Ishikawa (cell line): Measurements from ENCODE around the gene KCNH4.

Experiments used
- CEBPB ChIP-seq: IDR thresholded peaks from 2 replicates; pipeline ENCODE4 v1.6.1; 2012
- CREB1 ChIP-seq: IDR thresholded peaks from 2 replicates; pipeline ENCODE4 v1.6.1; 2012; ENCODE audit warnings: low read depth
- EGR1 ChIP-seq: IDR thresholded peaks from 2 replicates; pipeline ENCODE4 v1.6.1; 2012
- EP300 ChIP-seq: IDR thresholded peaks from 2 replicates; pipeline ENCODE4 v1.6.1; 2012; ENCODE audit warnings: borderline replicate concordance
- FOXM1 ChIP-seq: IDR thresholded peaks from 2 replicates; pipeline ENCODE4 v1.6.1; 2012; ENCODE audit warnings: low read depth, borderline replicate concordance
- NFIC ChIP-seq: IDR thresholded peaks from 2 replicates; pipeline ENCODE4 v1.6.1; 2012
- RAD21 ChIP-seq: IDR thresholded peaks from 2 replicates; pipeline ENCODE4 v1.6.1; 2012; ENCODE audit warnings: low read depth
- TAF1 ChIP-seq: IDR thresholded peaks from 2 replicates; pipeline ENCODE4 v1.6.1; 2012; ENCODE audit warnings: low read depth, mild to moderate bottlenecking
- TCF12 ChIP-seq: IDR thresholded peaks from 2 replicates; pipeline ENCODE4 v1.6.1; 2012; ENCODE audit warnings: low read depth
- TEAD4 ChIP-seq: IDR thresholded peaks from 2 replicates; pipeline ENCODE4 v1.6.1; 2012
- USF1 ChIP-seq: IDR thresholded peaks from 2 replicates; pipeline ENCODE4 v1.6.1; 2012
- YY1 ChIP-seq: IDR thresholded peaks from 2 replicates; pipeline ENCODE4 v1.6.1; 2012; ENCODE audit warnings: low read depth
- ZBTB7A ChIP-seq: IDR thresholded peaks from 2 replicates; pipeline ENCODE4 v1.6.1; 2012; ENCODE audit warnings: low read depth
- TF ChIP-seq, protein P1 (sequence below): IDR thresholded peaks from 2 replicates; pipeline ENCODE4 v1.6.1; 2012
- TF ChIP-seq, protein P2 (sequence below): IDR thresholded peaks from 2 replicates; pipeline ENCODE4 v1.6.1; 2012; ENCODE audit warnings: low read depth, mild to moderate bottlenecking

Gene KCNH4

DNA sequence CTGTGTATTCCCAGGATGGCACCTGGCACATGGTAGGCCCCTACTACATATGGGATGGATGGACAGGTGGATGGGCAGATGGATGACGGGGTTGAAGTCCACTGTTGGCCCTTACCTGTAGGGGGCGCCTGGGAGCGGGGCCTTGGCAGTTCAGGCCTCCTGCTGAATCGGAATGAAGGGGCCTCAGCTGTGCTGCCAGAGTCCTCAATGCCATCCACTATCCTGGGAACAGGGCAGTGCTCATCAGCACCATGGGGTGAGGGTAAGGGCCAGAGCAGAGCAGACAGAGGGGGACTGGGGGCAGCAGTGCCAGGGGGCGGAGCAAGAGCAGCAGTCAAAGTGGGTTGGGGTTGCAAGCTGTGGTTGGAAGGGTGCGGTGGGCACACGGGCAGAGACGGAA is 17.8 kb downstream of the KCNH4 start:
- TF ChIP-seq FOXM1, result no peak
- TF ChIP-seq EGR1, result no peak
- TF ChIP-seq, protein P1, sequence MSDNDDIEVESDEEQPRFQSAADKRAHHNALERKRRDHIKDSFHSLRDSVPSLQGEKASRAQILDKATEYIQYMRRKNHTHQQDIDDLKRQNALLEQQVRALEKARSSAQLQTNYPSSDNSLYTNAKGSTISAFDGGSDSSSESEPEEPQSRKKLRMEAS, result no peak
- TF ChIP-seq EP300, result no peak
- peak; percentile 38 for TF ChIP-seq RAD21
- no peak for TF ChIP-seq TEAD4

- TF ChIP-seq, protein P2, sequence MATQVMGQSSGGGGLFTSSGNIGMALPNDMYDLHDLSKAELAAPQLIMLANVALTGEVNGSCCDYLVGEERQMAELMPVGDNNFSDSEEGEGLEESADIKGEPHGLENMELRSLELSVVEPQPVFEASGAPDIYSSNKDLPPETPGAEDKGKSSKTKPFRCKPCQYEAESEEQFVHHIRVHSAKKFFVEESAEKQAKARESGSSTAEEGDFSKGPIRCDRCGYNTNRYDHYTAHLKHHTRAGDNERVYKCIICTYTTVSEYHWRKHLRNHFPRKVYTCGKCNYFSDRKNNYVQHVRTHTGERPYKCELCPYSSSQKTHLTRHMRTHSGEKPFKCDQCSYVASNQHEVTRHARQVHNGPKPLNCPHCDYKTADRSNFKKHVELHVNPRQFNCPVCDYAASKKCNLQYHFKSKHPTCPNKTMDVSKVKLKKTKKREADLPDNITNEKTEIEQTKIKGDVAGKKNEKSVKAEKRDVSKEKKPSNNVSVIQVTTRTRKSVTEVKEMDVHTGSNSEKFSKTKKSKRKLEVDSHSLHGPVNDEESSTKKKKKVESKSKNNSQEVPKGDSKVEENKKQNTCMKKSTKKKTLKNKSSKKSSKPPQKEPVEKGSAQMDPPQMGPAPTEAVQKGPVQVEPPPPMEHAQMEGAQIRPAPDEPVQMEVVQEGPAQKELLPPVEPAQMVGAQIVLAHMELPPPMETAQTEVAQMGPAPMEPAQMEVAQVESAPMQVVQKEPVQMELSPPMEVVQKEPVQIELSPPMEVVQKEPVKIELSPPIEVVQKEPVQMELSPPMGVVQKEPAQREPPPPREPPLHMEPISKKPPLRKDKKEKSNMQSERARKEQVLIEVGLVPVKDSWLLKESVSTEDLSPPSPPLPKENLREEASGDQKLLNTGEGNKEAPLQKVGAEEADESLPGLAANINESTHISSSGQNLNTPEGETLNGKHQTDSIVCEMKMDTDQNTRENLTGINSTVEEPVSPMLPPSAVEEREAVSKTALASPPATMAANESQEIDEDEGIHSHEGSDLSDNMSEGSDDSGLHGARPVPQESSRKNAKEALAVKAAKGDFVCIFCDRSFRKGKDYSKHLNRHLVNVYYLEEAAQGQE, result no peak
- TF ChIP-seq TEAD4, result no peak
- TF ChIP-seq USF1, result no peak
- no peak for TF ChIP-seq EP300
- TF ChIP-seq RAD21, result no peak
- TF ChIP-seq, protein P1, result no peak
- TF ChIP-seq YY1, result no peak
- no peak for TF ChIP-seq CREB1
- TF ChIP-seq ZBTB7A, result no peak
- TF ChIP-seq EGR1, result no peak
- TF ChIP-seq FOXM1, result no peak
- no peak for TF ChIP-seq NFIC
- TF ChIP-seq TCF12, result no peak
- no peak for TF ChIP-seq CEBPB
- no peak for TF ChIP-seq TAF1
Observed at GRCh38 chr17:42160531-42160910, 20.4 kb downstream of the KCNH4 start.

- TF ChIP-seq FOXM1, result no peak
- TF ChIP-seq, protein P1, result no peak
Observed at GRCh38 chr17:42159796-42160530, 21.0 kb downstream of the KCNH4 start.

GRCh38 chr17:42155614-42156045 is 25.3 kb downstream of the KCNH4 start:
- TF ChIP-seq TEAD4 (no peak), EGR1 (no peak), YY1 (no peak), TCF12 (no peak), TAF1 (no peak), CEBPB (no peak), NFIC (no peak), USF1 (no peak), CREB1 (no peak), RAD21 (no peak)
- TF ChIP-seq, protein P2, result no peak
- TF ChIP-seq, protein P1, result no peak

GRCh38 chr17:42153919-42154742 is 26.8 kb downstream of the KCNH4 start:
- TF ChIP-seq TCF12 (no peak), TAF1 (no peak), USF1 (no peak), EP300 (no peak), TEAD4 (no peak), CEBPB (no peak), EGR1 (no peak), YY1 (no peak), NFIC (no peak), CREB1 (no peak), FOXM1 (no peak), RAD21 (no peak), ZBTB7A (no peak)
- TF ChIP-seq, protein P1, result no peak
- TF ChIP-seq, protein P2, result no peak
